Measurements from ENCODE around the gene BRI3.
A peak's percentile ranks its signal among the peaks of the same experiment; 100 is the strongest.

DNA sequence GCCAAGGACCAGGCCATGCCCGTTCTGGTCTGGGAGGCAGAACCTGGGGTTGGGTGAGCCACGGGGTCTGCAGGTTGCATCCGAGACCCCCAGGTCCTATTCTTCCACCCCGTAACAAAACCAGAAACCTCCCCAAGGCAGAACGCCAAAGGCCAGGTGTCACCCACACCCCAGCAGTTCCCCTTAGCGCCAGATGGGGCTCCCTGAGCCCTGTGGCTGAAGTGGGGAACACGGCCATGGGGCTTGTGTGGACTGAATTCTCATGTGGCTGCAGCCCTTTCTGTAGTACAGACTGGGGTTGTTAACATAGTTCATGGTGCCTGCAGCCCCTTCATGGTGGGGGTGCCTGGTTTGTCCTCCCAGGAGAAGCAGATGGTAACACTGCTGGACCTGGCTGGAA is 10.2 kb downstream of the BRI3 start:
- no peak for TF ChIP-seq EZH2 (IDR thresholded peaks at IDR 0.05)
- TF ChIP-seq, protein P1, sequence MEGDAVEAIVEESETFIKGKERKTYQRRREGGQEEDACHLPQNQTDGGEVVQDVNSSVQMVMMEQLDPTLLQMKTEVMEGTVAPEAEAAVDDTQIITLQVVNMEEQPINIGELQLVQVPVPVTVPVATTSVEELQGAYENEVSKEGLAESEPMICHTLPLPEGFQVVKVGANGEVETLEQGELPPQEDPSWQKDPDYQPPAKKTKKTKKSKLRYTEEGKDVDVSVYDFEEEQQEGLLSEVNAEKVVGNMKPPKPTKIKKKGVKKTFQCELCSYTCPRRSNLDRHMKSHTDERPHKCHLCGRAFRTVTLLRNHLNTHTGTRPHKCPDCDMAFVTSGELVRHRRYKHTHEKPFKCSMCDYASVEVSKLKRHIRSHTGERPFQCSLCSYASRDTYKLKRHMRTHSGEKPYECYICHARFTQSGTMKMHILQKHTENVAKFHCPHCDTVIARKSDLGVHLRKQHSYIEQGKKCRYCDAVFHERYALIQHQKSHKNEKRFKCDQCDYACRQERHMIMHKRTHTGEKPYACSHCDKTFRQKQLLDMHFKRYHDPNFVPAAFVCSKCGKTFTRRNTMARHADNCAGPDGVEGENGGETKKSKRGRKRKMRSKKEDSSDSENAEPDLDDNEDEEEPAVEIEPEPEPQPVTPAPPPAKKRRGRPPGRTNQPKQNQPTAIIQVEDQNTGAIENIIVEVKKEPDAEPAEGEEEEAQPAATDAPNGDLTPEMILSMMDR (IDR thresholded peaks at IDR 0.05) = peak; percentile 10
